MM.1S (cell line): ENCODE measurements around the gene GPR107.

Source experiments
- DNase-seq: peaks from one replicate; pipeline ENCODE4 v3.0.0-alpha.2; 2015
- H2AFZ ChIP-seq: fragments of 300-600 bp; sonication (generic); 2 replicates; pipeline ENCODE4 v1.6.0; 2016; ENCODE audit warnings: antibody characterized with exemption, low read length
- H3F3A ChIP-seq: fragments of 300-600 bp; sonication (generic); 2 replicates; pipeline ENCODE4 v1.6.1; 2016; ENCODE audit warnings: mild to moderate bottlenecking, antibody characterized with exemption, low read length, moderate library complexity, mixed read lengths; ENCODE audit not compliant: insufficient read depth
- H3K27ac ChIP-seq: fragments of 300-600 bp; sonication (generic); 2 replicates; pipeline ENCODE4 v1.5.1; 2016; ENCODE audit warnings: mild to moderate bottlenecking, low read length
- H3K27me3 ChIP-seq: fragments of 300-600 bp; sonication (generic); replicated peaks from 2 replicates; pipeline ENCODE4 v1.6.0; 2016; ENCODE audit warnings: low read length; ENCODE audit not compliant: insufficient read depth
- H3K36me3 ChIP-seq: fragments of 300-600 bp; sonication (generic); replicated peaks from 2 replicates; pipeline ENCODE4 v1.6.1; 2016; ENCODE audit warnings: mild to moderate bottlenecking, low read length, mixed read lengths; ENCODE audit not compliant: insufficient read depth
- H3K4me1 ChIP-seq: fragments of 300-600 bp; sonication (generic); 2 replicates; pipeline ENCODE4 v1.6.1; 2016; ENCODE audit warnings: low read length, mixed read lengths
- H3K4me2 ChIP-seq: fragments of 300-600 bp; sonication (generic); 2 replicates; pipeline ENCODE4 v1.6.0; 2016; ENCODE audit warnings: low read depth, low read length
- H3K4me3 ChIP-seq: fragments of 300-600 bp; sonication (generic); 2 replicates; pipeline ENCODE4 v1.5.1; 2016; ENCODE audit warnings: low read length, mixed read lengths
- H3K79me2 ChIP-seq: fragments of 300-600 bp; sonication (generic); 2 replicates; pipeline ENCODE4 v1.6.1; 2016; ENCODE audit warnings: mixed run types, low read length, mixed read lengths
- H3K9ac ChIP-seq: fragments of 300-600 bp; sonication (generic); 2 replicates; pipeline ENCODE4 v1.6.1; 2016; ENCODE audit warnings: low read length, mixed read lengths
- H3K9me2 ChIP-seq: fragments of 300-600 bp; sonication (generic); replicated peaks from 2 replicates; pipeline ENCODE4 v1.6.1; 2016; ENCODE audit warnings: mild to moderate bottlenecking, low read length, mixed read lengths; ENCODE audit not compliant: insufficient read depth
- H3K9me3 ChIP-seq: fragments of 300-600 bp; sonication (generic); replicated peaks from 2 replicates; pipeline ENCODE4 v1.6.1; 2016; ENCODE audit warnings: mild to moderate bottlenecking, low read length, mixed read lengths; ENCODE audit not compliant: insufficient read depth
- H4K20me1 ChIP-seq: fragments of 300-600 bp; sonication (generic); 2 replicates; pipeline ENCODE4 v1.6.1; 2016; ENCODE audit warnings: mild to moderate bottlenecking, low read length, moderate library complexity, mixed read lengths; ENCODE audit not compliant: insufficient read depth
- CTCF ChIP-seq: fragments of 300-600 bp; sonication (generic); IDR thresholded peaks from 2 replicates; pipeline ENCODE4 v1.5.1; 2016; ENCODE audit warnings: antibody characterized with exemption, low read length, mixed read lengths
- EZH2 ChIP-seq: fragments of 300-600 bp; sonication (generic); optimal IDR thresholded peaks from 2 replicates; pipeline ENCODE3; 2017; ENCODE audit warnings: low read depth, mild to moderate bottlenecking, antibody characterized with exemption, low read length, mixed read lengths
- EZH2phosphoT487 ChIP-seq: fragments of 300-600 bp; sonication (generic); IDR thresholded peaks from 2 replicates; pipeline ENCODE4 v1.6.1; 2018; ENCODE audit warnings: antibody characterized with exemption, low read length

GPR107 gene

DNA sequence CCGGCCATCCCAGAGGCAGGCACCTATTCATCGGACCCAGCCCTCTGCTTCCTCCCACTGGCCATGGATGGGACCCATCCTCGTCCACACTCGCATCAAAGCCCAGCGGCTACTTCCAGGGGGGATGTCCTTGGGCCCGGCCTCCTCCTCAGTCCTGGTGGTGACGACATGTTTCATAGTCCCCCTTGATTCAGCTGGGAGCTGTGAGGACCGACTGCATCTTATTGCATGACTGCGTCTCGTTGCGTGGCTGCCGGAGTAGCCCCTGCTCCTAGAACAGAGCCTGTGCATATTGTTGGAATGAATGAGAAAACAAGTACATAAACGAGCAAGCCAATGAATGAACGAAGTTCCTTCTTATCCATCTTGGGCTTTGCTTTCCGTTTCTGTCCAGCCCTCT lies 131.3 kb downstream of the GPR107 start:
- H3K9me3 ChIP-seq, result no peaks in the 10 kb centered on the region
- H3K79me2 ChIP-seq, result no peaks in the 10 kb centered on the region
- peaks cover 93% of the 10 kb centered on the region for H3K27me3 ChIP-seq
- DNase-seq, result no peak
- no peaks in the 10 kb centered on the region for H3K9me2 ChIP-seq
- H3K4me1 ChIP-seq, result no peaks in the 10 kb centered on the region
- H3K9ac ChIP-seq, result no peak overlapping the region
- no peak overlapping the region for H3K4me2 ChIP-seq
- H3F3A ChIP-seq, result no peaks in the 10 kb centered on the region
- H3K36me3 ChIP-seq, result no peaks in the 10 kb centered on the region
- no peak overlapping the region for H3K27ac ChIP-seq
- TF ChIP-seq EZH2 (no peak), CTCF (no peak), EZH2phosphoT487 (no peak)
- no peaks in the 10 kb centered on the region for H4K20me1 ChIP-seq
- no peak overlapping the region for H3K4me3 ChIP-seq
- H2AFZ ChIP-seq, result no peak overlapping the region

- Histone ChIP-seq H3K9ac (no peak overlapping the region), H3K4me1 (no peaks in the 10 kb centered on the region), H3K9me2 (no peaks in the 10 kb centered on the region), H3K36me3 (no peaks in the 10 kb centered on the region), H3F3A (no peaks in the 10 kb centered on the region), H3K4me3 (no peak overlapping the region), H3K79me2 (no peaks in the 10 kb centered on the region), H3K27me3 (peaks cover 93% of the 10 kb centered on the region), H3K4me2 (no peak overlapping the region), H3K9me3 (no peaks in the 10 kb centered on the region), H2AFZ (no peak overlapping the region), H3K27ac (no peak overlapping the region), H4K20me1 (no peaks in the 10 kb centered on the region)
- no peak for DNase-seq
- TF ChIP-seq EZH2 (no peak), EZH2phosphoT487 (no peak), CTCF (no peak)
Observed at GRCh38 chr9:130185490-130186031, 131.9 kb downstream of the GPR107 start.

DNA sequence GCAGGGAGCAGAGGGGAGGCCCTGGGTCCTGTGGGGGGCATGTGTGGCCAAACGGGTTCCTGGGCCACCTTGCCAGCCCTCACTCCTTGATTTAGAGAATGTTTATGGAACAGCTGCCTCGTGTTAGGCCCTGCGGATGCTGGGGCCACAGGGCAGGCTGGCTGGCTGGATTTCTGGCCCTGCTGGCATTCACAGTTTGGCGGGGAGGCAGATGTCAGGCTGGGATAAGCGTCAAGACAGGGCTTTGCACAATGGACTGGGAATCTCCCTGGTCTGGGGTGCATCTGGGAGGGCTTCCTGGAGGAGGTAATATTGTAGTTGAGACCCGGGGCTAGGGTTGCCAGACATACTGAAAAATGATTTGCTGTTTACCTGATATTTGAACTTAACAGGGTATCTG lies 132.3 kb downstream of the GPR107 start:
- no peaks in the 10 kb centered on the region for H3K4me1 ChIP-seq
- H3K79me2 ChIP-seq, result no peaks in the 10 kb centered on the region
- no peak overlapping the region for H3K9ac ChIP-seq
- H3K4me3 ChIP-seq, result no peak overlapping the region
- no peaks in the 10 kb centered on the region for H3K36me3 ChIP-seq
- DNase-seq, result no peak
- H3K4me2 ChIP-seq, result no peak overlapping the region
- H3K9me2 ChIP-seq, result no peaks in the 10 kb centered on the region
- peaks cover 93% of the 10 kb centered on the region for H3K27me3 ChIP-seq
- H4K20me1 ChIP-seq, result no peaks in the 10 kb centered on the region
- TF ChIP-seq EZH2, result no peak
- TF ChIP-seq EZH2phosphoT487, result no peak
- TF ChIP-seq CTCF, result no peak
- H3K9me3 ChIP-seq, result no peaks in the 10 kb centered on the region
- H3K27ac ChIP-seq, result no peak overlapping the region
- H3F3A ChIP-seq, result no peaks in the 10 kb centered on the region
- no peak overlapping the region for H2AFZ ChIP-seq
